Neural crest cell (in vitro differentiated cells): ENCODE measurements around the gene UBTD1. TPM values are rescaled to one million over a fixed set of nuclear protein-coding genes. Genes with fewer than 3 reads are reported as not detected.
"Not testable (repeated sequence)": the region's sequence is repeated elsewhere in the genome, so short reads cannot be mapped to it uniquely, and the experiment has no call there.

Source experiments
- DNase-seq: peaks from one replicate; pipeline ENCODE4 v3.0.0; 2021; ENCODE audit warnings: low read depth, mixed read lengths, low spot score
- H3K27ac Mint-ChIP-seq: one replicate; pipeline ENCODE4 v1.8.0; 2021; ENCODE audit warnings: mild to moderate bottlenecking, mixed read lengths; ENCODE audit not compliant: unreplicated experiment
- H3K27me3 Mint-ChIP-seq: 2 replicates; pipeline ENCODE4 v1.8.0; 2021; ENCODE audit warnings: low read depth, mild to moderate bottlenecking, mixed read lengths
- H3K36me3 Mint-ChIP-seq: 2 replicates; pipeline ENCODE4 v1.8.0; 2021; ENCODE audit warnings: low read depth, mild to moderate bottlenecking, mixed read lengths
- H3K4me1 Mint-ChIP-seq: 2 replicates; pipeline ENCODE4 v1.8.0; 2021; ENCODE audit warnings: mixed read lengths
- H3K4me3 Mint-ChIP-seq: one replicate; pipeline ENCODE4 v1.8.0; 2021; ENCODE audit warnings: mild to moderate bottlenecking, mixed read lengths
- H3K9me3 Mint-ChIP-seq: 2 replicates; pipeline ENCODE4 v1.8.0; 2021; ENCODE audit warnings: mixed read lengths
- total RNA-seq: library from RNA; stranded (reverse); gene quantifications from 2 replicates; pipeline ENCODE4 v1.2.1, GENCODE V29; 2021
- TF ChIP-seq, protein P1 (sequence below): fragments of 200-600 bp; sonication (generic); conservative IDR thresholded peaks from 2 replicates; pipeline ENCODE4 v1.5.0; 2021; ENCODE audit warnings: antibody characterized with exemption, mild to moderate bottlenecking

Gene UBTD1
- total RNA-seq, 1 donor from 2014 or later = 8.7 TPM

GRCh38 chr10:97463363-97464132, 35.2 kb upstream of the UBTD1 start:
- Mint-ChIP-seq H3K4me1 (no peaks in the 10 kb centered on the region), H3K36me3 (peaks cover 13% of the 10 kb centered on the region), H3K4me3 (no peak overlapping the region), H3K27me3 (no peaks in the 10 kb centered on the region), H3K27ac (no peak overlapping the region), H3K9me3 (no peaks in the 10 kb centered on the region)
- peak; percentile 53 for DNase-seq
- TF ChIP-seq, protein P1, sequence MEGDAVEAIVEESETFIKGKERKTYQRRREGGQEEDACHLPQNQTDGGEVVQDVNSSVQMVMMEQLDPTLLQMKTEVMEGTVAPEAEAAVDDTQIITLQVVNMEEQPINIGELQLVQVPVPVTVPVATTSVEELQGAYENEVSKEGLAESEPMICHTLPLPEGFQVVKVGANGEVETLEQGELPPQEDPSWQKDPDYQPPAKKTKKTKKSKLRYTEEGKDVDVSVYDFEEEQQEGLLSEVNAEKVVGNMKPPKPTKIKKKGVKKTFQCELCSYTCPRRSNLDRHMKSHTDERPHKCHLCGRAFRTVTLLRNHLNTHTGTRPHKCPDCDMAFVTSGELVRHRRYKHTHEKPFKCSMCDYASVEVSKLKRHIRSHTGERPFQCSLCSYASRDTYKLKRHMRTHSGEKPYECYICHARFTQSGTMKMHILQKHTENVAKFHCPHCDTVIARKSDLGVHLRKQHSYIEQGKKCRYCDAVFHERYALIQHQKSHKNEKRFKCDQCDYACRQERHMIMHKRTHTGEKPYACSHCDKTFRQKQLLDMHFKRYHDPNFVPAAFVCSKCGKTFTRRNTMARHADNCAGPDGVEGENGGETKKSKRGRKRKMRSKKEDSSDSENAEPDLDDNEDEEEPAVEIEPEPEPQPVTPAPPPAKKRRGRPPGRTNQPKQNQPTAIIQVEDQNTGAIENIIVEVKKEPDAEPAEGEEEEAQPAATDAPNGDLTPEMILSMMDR = peak; percentile 90

DNA sequence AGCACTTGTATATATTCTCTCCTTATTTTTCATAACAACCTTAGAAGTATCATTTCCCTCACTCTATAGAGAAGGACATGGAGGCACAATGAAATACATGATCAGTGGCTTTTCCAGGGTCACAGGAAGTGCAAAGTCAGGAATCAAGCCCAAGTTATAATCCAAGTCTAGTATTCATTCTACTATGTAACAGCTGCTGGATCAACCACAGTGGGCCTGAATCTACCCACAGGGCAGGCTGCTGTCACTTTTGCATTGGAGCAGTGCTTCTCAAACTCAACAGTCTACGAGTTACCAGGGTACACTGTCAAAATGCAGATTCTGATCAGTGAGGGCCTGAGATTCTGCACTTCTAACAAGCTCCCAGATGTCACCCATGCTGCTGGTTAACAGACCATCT, 34.5 kb upstream of the UBTD1 start:
- TF ChIP-seq, protein P1 = no peak
- no peaks in the 10 kb centered on the region for H3K4me1 Mint-ChIP-seq
- peaks cover 9% of the 10 kb centered on the region for H3K36me3 Mint-ChIP-seq
- H3K27me3 Mint-ChIP-seq = no peaks in the 10 kb centered on the region
- no peaks in the 10 kb centered on the region for H3K9me3 Mint-ChIP-seq
- H3K27ac Mint-ChIP-seq = no peak overlapping the region
- no peak for DNase-seq
- no peak overlapping the region for H3K4me3 Mint-ChIP-seq

DNA sequence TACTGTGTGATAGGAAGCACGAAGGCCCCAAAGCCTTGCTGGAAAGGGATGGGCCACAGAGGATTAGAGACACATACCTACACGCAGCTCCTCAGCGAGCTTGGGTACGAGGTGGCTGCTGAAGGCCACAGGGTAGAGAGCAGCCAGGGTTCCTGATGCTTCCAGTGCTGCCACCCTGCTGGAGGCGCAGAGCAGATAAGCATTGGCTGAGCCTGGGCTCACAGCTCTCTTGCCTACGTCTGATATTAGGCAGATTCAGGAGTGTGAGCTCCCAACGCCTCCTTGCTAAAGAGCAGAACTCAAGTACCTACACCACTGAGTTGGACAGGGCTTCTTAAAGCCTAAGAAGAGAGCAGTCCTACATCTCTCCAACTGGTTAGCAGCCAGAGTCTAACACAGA, 32.7 kb upstream of the UBTD1 start:
- Mint-ChIP-seq H3K9me3 (no peaks in the 10 kb centered on the region), H3K27me3 (no peaks in the 10 kb centered on the region), H3K4me1 (no peaks in the 10 kb centered on the region), H3K4me3 (no peak overlapping the region), H3K36me3 (peaks cover 7% of the 10 kb centered on the region), H3K27ac (no peak overlapping the region)
- no peak for DNase-seq
- TF ChIP-seq, protein P1 = no peak

- H3K27me3 Mint-ChIP-seq = no peaks in the 10 kb centered on the region
- no peaks in the 10 kb centered on the region for H3K9me3 Mint-ChIP-seq
- H3K4me3 Mint-ChIP-seq = no peak overlapping the region
- peaks cover 7% of the 10 kb centered on the region for H3K36me3 Mint-ChIP-seq
- TF ChIP-seq, protein P1 = no peak
- DNase-seq = no peak
- no peaks in the 10 kb centered on the region for H3K4me1 Mint-ChIP-seq
- H3K27ac Mint-ChIP-seq = no peak overlapping the region
Measured at GRCh38 chr10:97466755-97467154, 32.0 kb upstream of the UBTD1 start.

DNA sequence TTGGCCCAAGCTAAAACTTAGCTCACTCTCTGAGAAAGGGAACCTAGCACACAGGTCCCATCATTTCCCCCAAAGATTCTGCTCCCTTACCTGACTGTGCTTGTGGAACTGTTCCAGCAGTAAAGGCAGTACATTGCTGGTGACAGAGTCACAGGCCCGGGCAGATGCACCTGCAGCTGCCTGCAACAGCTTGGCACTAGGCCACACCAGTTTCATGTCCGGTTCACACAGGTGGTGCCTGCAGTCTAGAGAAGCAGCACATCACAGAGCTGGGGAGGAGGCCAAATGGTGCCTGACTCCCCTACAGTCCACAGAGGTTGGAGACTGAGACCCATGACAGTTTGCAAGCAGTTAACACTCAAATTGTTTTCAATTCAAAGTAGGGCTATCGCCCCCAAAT, 30.6 kb upstream of the UBTD1 start:
- TF ChIP-seq, protein P1 = no peak
- Mint-ChIP-seq H3K4me3 (no peak overlapping the region), H3K27ac (no peak overlapping the region), H3K36me3 (peaks cover 3% of the 10 kb centered on the region), H3K4me1 (no peaks in the 10 kb centered on the region), H3K27me3 (no peaks in the 10 kb centered on the region), H3K9me3 (no peaks in the 10 kb centered on the region)
- DNase-seq = no peak

- H3K27ac Mint-ChIP-seq, DNase-seq, H3K27me3 Mint-ChIP-seq, H3K4me1 Mint-ChIP-seq, H3K9me3 Mint-ChIP-seq, H3K4me3 Mint-ChIP-seq, H3K36me3 Mint-ChIP-seq: not testable (repeated sequence)
Measured at GRCh38 chr10:97468781-97469180, 29.9 kb upstream of the UBTD1 start.
